GM06990 (cell line): ENCODE data around the gene PACC1.

ENCODE experiments used
- DNase-seq: peaks from one replicate; pipeline ENCODE4 v3.0.0-alpha.2; 2011; ENCODE audit not compliant: insufficient read length; ENCODE audit errors: extremely low read depth
- H3K27me3 ChIP-seq: replicated peaks from 2 replicates; pipeline ENCODE4 v1.6.0; 2011; ENCODE audit warnings: low read length; ENCODE audit not compliant: control insufficient read depth, insufficient read depth
- H3K36me3 ChIP-seq: 2 replicates; pipeline ENCODE4 v1.5.1; 2011; ENCODE audit warnings: low read length; ENCODE audit not compliant: control insufficient read depth, insufficient read depth
- H3K4me3 ChIP-seq: replicated peaks from 2 replicates; pipeline ENCODE4 v1.5.1; 2011; ENCODE audit warnings: low read depth, mild to moderate bottlenecking, control low read depth, low read length
- CTCF ChIP-seq: IDR thresholded peaks from 2 replicates; pipeline ENCODE4 v1.5.1; 2011; ENCODE audit warnings: low read length, control low read depth, mild to moderate bottlenecking, inconsistent platforms; ENCODE audit not compliant: insufficient read depth, poor library complexity, severe bottlenecking

PACC1 gene

GRCh38 chr1:212433577-212434462, 19.1 kb upstream of the PACC1 start:
- no peak for TF ChIP-seq CTCF
- peak overlapping the region; percentile 71 for H3K4me3 ChIP-seq
- H3K36me3 ChIP-seq, result no peaks in the 10 kb centered on the region
- no peaks in the 10 kb centered on the region for H3K27me3 ChIP-seq
- no peak for DNase-seq

DNA sequence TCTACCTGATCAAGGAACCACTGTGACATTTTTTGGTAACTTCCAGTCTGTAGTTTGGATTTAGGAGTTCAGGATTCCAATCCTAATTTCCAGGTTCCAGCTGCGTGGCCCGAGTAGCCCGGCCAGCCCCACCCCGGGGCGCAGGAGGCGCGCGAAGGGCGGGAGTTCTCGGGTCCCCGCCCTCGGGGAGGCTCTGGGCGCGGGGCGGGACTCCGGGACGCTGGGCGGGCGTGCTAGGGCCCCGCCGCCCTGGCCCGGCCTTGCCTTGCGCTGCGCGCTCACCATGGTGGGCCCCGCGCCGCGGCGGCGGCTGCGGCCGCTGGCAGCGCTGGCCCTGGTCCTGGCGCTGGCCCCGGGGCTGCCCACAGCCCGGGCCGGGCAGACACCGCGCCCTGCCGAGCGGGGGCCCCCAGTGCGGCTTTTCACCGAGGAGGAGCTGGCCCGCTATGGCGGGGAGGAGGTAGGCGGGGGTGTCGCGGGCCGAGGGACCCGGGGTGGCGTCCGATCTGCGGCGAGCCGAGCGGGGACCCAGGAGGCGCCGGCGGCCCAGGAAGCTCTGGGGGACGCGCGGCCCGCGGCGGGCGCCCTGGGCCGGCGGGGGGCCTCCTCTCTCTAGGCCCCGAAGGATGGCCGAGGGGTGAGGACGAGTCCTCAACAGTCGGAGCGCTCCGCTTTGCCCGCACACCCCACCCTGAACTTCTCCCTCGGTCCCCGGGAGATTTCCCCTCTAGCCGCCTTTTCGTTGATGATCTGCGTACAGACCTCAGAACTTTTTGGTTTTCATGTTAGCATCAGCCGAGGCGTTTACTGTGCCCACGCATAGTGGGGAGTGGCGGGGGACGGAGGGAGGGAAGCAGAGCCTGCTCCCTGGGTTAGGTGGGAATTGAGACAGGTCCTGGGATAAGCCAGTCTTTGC, 18.2 kb upstream of the PACC1 start, which contains the start of gene NENF:
Gene NENF (plus strand): TSS at position 260 of the 916 bp plus-strand sequence. CDS start 24 bp downstream, at position 284.
- peak; percentile 85 for DNase-seq
- Histone ChIP-seq H3K27me3 (no peaks in the 10 kb centered on the region), H3K36me3 (no peaks in the 10 kb centered on the region), H3K4me3 (peak within 1 kb of the TSS; percentile 71)
- TF ChIP-seq CTCF, result no peak

DNA sequence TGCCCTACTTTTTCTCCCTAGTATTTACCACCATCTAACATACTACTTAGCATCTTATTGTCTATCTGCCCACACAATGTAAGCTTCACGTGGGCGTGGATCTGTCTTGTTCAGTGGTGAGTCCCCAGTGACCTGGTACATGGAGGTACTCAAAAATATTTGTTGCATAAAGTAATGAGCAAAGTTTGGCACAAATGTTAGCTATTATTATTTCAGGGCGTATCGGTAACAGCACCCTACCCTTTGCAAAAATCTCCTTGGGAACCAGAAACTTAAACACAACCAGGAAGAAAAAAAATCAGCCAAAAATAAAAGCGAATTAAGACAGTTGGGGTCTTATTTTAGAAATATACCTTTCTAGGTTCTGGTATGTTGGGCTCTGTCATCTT, 17.6 kb upstream of the PACC1 start:
- H3K36me3 ChIP-seq, result no peaks in the 10 kb centered on the region
- H3K27me3 ChIP-seq, result no peaks in the 10 kb centered on the region
- no peak for TF ChIP-seq CTCF
- no peak for DNase-seq
- peak overlapping the region; percentile 71 for H3K4me3 ChIP-seq

DNA sequence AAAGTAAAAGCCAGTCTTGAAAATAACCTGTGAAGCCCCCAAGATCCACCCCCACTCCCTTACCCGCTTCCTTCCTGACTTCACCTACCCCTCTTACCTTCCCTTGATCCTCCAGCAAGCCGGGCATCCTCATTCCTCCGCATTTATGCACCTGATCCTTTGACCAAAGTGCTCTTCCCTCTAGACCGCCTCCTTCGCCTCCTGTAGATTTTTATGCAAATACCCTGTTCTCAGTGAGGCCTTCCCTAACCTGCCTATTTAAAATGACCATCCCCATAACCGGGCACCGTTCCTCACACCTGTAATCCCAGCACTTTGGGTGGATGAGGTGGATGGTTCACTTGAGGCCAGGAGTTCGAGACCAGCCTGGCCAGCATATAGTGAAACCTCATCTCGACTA, 17.0 kb upstream of the PACC1 start:
- DNase-seq, result no peak
- Histone ChIP-seq H3K4me3 (no peak overlapping the region), H3K36me3 (no peaks in the 10 kb centered on the region), H3K27me3 (no peaks in the 10 kb centered on the region)
- TF ChIP-seq CTCF, result no peak

DNA sequence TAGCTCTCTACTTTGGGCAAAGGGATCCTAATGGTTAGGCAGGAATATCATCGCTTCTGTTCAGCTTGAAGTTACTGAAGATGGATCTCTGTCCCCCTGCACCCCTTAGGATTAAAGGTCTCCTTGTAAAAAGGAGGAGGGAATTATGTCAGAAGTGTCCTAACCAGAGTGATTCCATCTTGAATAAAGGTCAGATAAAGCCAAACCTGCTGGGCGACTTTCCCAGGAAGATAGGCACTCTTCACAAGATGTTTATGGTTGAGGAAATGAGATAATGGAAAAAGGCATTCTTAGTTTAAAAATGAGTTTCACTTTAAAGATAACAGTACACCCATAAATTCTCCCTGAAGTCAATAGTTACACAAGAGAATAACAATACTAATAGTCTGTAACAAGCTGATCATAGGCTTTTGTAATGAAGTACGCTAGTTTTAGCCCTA, 16.3 kb upstream of the PACC1 start:
- DNase-seq, result no peak
- no peaks in the 10 kb centered on the region for H3K36me3 ChIP-seq

More for the DNA sequence above, 16.3 kb upstream of the PACC1 start:
- H3K27me3 ChIP-seq, result no peaks in the 10 kb centered on the region
- no peak overlapping the region for H3K4me3 ChIP-seq
- TF ChIP-seq CTCF, result no peak
